ENCODE results near the gene RFX7. TPM values are rescaled to one million over a fixed set of nuclear protein-coding genes. Genes with fewer than 3 reads are reported as not detected.

The RFX7 gene
- total and polyA plus RNA-seq, 2 of the 8 experiments (the other 6 are each of a cell fraction or from before 2014, with no cell fraction given): 10.4 to 40.9 TPM

GRCh38 chr15:56160966-56161365 is 82.7 kb downstream of the RFX7 start:
- Histone ChIP-seq H4K5ac (ENCODE audit: insufficient read length, low read depth, low read length) (no peak overlapping the region), H3K23ac (ENCODE audit: insufficient read length) (no peak overlapping the region), H3K18ac (ENCODE audit: extremely low read depth, low read length) (no peak overlapping the region), H3K79me1 (ENCODE audit: low read depth, low read length) (0 out of 2 replicates have a peak, but pooled peaks cover 2% of the 10 kb centered on the region), H3K36me3 (ENCODE audit: control insufficient read depth in 2 of 4, insufficient read depth in 4 of 4, low read length in 3 of 4) (peaks cover 0 to 4% (median 0%) of the 10 kb centered on the region in 4 experiments; a peak in 3 of 8 replicates), H3K23me2 (ENCODE audit: low read depth, low read length) (no peaks in the 10 kb centered on the region), H4K91ac (replicated peaks; ENCODE audit: insufficient read length, low read length) (no peak overlapping the region), H3K4ac (replicated peaks; ENCODE audit: insufficient read length, low read depth, low read length) (no peak overlapping the region), H2BK12ac (ENCODE audit: low read depth, low read length) (no peak overlapping the region), H3K9me3 (ENCODE audit: insufficient read depth in 2 of 2, low read depth in 1 of 2, low read length in 1 of 2) (0 out of 4 replicates have a peak, but pooled peaks cover 0 to 1% of the 10 kb centered on the region in 2 experiments), H4K8ac (ENCODE audit: extremely low read depth, insufficient read depth, low read length) (no peak overlapping the region), H3K9ac (replicated peaks in 1 of 4; ENCODE audit: extremely low read depth in 1 of 4, low read depth in 3 of 4, low read length in 3 of 4) (no peak overlapping the region), H2BK20ac (ENCODE audit: low read length) (no peak overlapping the region), H3K4me3 (ENCODE audit: extremely low read depth in 1 of 4, insufficient read depth in 2 of 4, low read depth in 3 of 4, low read length in 4 of 4) (no peak overlapping the region), H3K27me3 (replicated peaks in 1 of 4; ENCODE audit: control insufficient read depth in 3 of 4, extremely low read depth in 1 of 4, insufficient read depth in 3 of 4, low read length in 3 of 4) (no peaks in the 10 kb centered on the region), H3K79me2 (ENCODE audit: control insufficient read depth in 1 of 2, insufficient read depth in 2 of 2, low read length in 2 of 2) (peaks cover 0 to 95% of the 10 kb centered on the region in 2 experiments; a peak in 3 of 4 replicates), H2AFZ (ENCODE audit: low read length) (no peak overlapping the region), H2BK15ac (ENCODE audit: low read length) (no peak overlapping the region), H3K56ac (replicated peaks; ENCODE audit: insufficient read length, low read depth, low read length) (no peak overlapping the region), H3K4me1 (replicated peaks in 1 of 4; ENCODE audit: control insufficient read depth in 3 of 4, insufficient read depth in 4 of 4, low read length in 3 of 4) (peaks cover 0 to 2% (median 0%) of the 10 kb centered on the region in 4 experiments; a peak in 1 of 7 replicates), H3K4me2 (ENCODE audit: insufficient read depth in 1 of 2, low read depth in 2 of 2, low read length in 2 of 2) (no peak overlapping the region), H2AK5ac (ENCODE audit: low read depth, low read length) (no peak overlapping the region), H4K20me1 (replicated peaks in 1 of 2; ENCODE audit: control insufficient read depth in 1 of 2, insufficient read depth in 2 of 2, low read length in 2 of 2) (peaks cover 4 to 6% of the 10 kb centered on the region in 2 experiments), H3K27ac (ENCODE audit: low read depth, low read length) (no peak overlapping the region), H2BK5ac (ENCODE audit: low read depth, low read length) (no peak overlapping the region), H3K14ac (ENCODE audit: insufficient read length) (no peak overlapping the region), H2BK120ac (replicated peaks; ENCODE audit: low read depth, low read length) (no peak overlapping the region)
- 88% methylated on average over 1 of the region's 1 CpG; no CpG with 5 or more reads in 1 of the 2 experiments for WGBS, 2 experiments (ENCODE audit: extremely low coverage in 1 of 2, insufficient coverage in 1 of 2, insufficient read length in 1 of 2, insufficient replicate concordance in 2 of 2, low coverage in 1 of 2, low lambda C conversion rate in 2 of 2, missing lambda C conversion rate in 1 of 2)
- ChIA-PET POLR2A (ENCODE audit: partially characterized antibody) (no interaction called here), CTCF (ENCODE audit: partially characterized antibody) (no interaction called here)
- FAIRE-seq (no peak), DNase-seq (ENCODE audit: low read depth in 1 of 2, low spot score in 2 of 2) (no peak)
- TF ChIP-seq CEBPB (IDR thresholded peaks at IDR 0.05; ENCODE audit: low read depth, low read length): peak; percentile 71; the same call in 1 of the 2 replicates

Data from H1 (cell line).